Heart left ventricle (tissue), 16 donors: ENCODE measurements around the gene EML1. TPM values are rescaled to one million over a fixed set of nuclear protein-coding genes. Genes with fewer than 3 reads are reported as not detected.

ENCODE experiments used
- ATAC-seq, 4 donors: fragments of 200-7000 bp; cut with Tn5 transposase; one replicate each; pipeline ENCODE4 v1.9.1; 2020 to 2022; ENCODE audit warnings: moderate library complexity in 4 of 4, mild to moderate bottlenecking in 3 of 4, moderate number of reproducible peaks in 1 of 4
- DNase-seq, 5 donors: peaks; one replicate each; pipeline ENCODE4 v3.0.0-alpha.2; 2020
- H3K27ac ChIP-seq, 12 donors: fragments of 200-600 bp; sonication (generic) in 4 of 12; one replicate each; pipeline versions ENCODE4 v1.5.0 to v1.8.0; 2016 to 2022; ENCODE audit warnings: mild to moderate bottlenecking in 2 of 12
- H3K27me3 ChIP-seq, 9 donors: fragments of 200-600 bp; sonication (generic) in 2 of 9; one replicate each; pipeline versions ENCODE4 v1.5.1 to v1.8.0; 2016 to 2022; ENCODE audit warnings: mild to moderate bottlenecking in 3 of 9
- H3K36me3 ChIP-seq, 9 donors: fragments of 200-600 bp; sonication (generic) in 2 of 9; one replicate each; pipeline versions ENCODE4 v1.5.0 to v1.8.0; 2018 to 2022; ENCODE audit warnings: mild to moderate bottlenecking in 2 of 9
- H3K4me1 ChIP-seq, 12 donors: fragments of 200-600 bp; sonication (generic) in 4 of 12; one replicate each; pipeline versions ENCODE4 v1.5.0 to v1.8.0; 2016 to 2022; ENCODE audit warnings: mild to moderate bottlenecking in 3 of 12
- H3K4me3 ChIP-seq, 12 donors: fragments of 200-600 bp; sonication (generic) in 4 of 12; one replicate each; pipeline versions ENCODE4 v1.5.0 to v1.8.0; 2017 to 2022; ENCODE audit warnings: mild to moderate bottlenecking in 9 of 12, moderate library complexity in 4 of 12
- H3K9me3 ChIP-seq, 12 donors: fragments of 200-600 bp; sonication (generic) in 4 of 12; one replicate each; pipeline versions ENCODE4 v1.5.0 to v1.8.0; 2016 to 2022; ENCODE audit warnings: mild to moderate bottlenecking in 1 of 12
- CTCF ChIP-seq, 12 donors: fragments of 200-600 bp; sonication (generic) in 4 of 12; IDR thresholded peaks; one replicate each; pipeline versions ENCODE4 v1.5.0 to v1.8.0; 2018 to 2022; ENCODE audit warnings: antibody characterized with exemption in 12 of 12, mild to moderate bottlenecking in 5 of 12
- POLR2A ChIP-seq, 2 donors: fragments of 450-650 bp; IDR thresholded peaks; one replicate each; pipeline ENCODE4 v1.6.1; 2017; ENCODE audit warnings: antibody characterized with exemption in 2 of 2, mild to moderate bottlenecking in 2 of 2, moderate library complexity in 2 of 2
- WGBS, 4 donors: extraction: QIAGEN DNeasy Blood & Tissue Kit in 2 of 4; methylation state at CpG; one replicate each; pipeline versions ENCODE4 v1.1.5 to v1.1.7; 2013 to 2018; 5-methylcytosine and 5-hydroxymethylcytosine counted together
- intact Hi-C, 10 donors: fragments of 100-400 bp; cut with DNase I; formaldehyde crosslinking; loops; one replicate each; pipeline versions ENCODE4 v1.11.1 to v1.14.2; 2022
- polyA plus RNA-seq, 2 donors: library from polyadenylated mRNA; stranded (reverse); fragments of 200-250 nt; gene quantifications; one replicate each; pipeline ENCODE4 v1.2.3, GENCODE V29; 2013
- total RNA-seq, 9 donors: library from RNA; depleted of rRNA in 2 of 9; stranded (reverse); fragments of >200 nt in 2 of 9; fragmentation: NEBNext Ultra II Directional in 3 of 9; extraction: Animal tissue kit (Norgen Biotek cat#: 25700) in 3 of 9; gene quantifications; one replicate each; pipeline versions ENCODE4 v1.1.0 to v1.2.4, GENCODE V29; 2016 to 2023
- donor health status: ischemic (EF 13 %, LVEDD 7.1; RV severe dilation, severe dysfunction).
- donor health status: healthy with polysubstance abuse.
- donor health status: DM: no; HTN: yes; CAD: no.
- donor health status: DM: no; HTN: no; CAD: no.
- donor health status: ischemic (EF 25% LVEDD 6.9; RV normal size, moderate dysfunction).
- donor health status: ischemic (EF 25% LVEDD 5.7; RV mildly dilated, moderate dysfunction).
- donor health status: healthy.
- donor health status: DM: yes; HTN: yes; CAD: no.
- donor health status: ischemic (EF 35%, LVEDD 5.7; RV mildly dilated, moderate dysfunction).
- donor health status: nonischemic (EF 11% LVEDD 7.7; RV severe dilation, severe dysfunction).
- donor health status: DM: yes; HTN: yes; CAD: no.
- donor health status: PGD.
- donor health status: ischemic (EF 29% LVEDD 5.4; RV normal size, mild dysfunction).
- donor health status: nonischemic (EF 23%, LVEDD 6.1; RV moderate dilation, normal function).

Gene EML1
- total and polyA plus RNA-seq, 11 donors = 7.4 to 49.7 (median 39.3) TPM

- DNase-seq = no peak
- H3K27me3 ChIP-seq = no peaks in the 10 kb centered on the region
- H3K4me1 ChIP-seq = peaks cover 0 to 16% (median 4%) of the 10 kb centered on the region in 12 donors
- no peak for TF ChIP-seq POLR2A (IDR thresholded peaks at IDR 0.05)
- TF ChIP-seq CTCF (IDR thresholded peaks at IDR 0.05) = no peak
- intact Hi-C loops = loop anchor here in 6 of 10 donors (5.0 to 10.0 kb wide), 6 partner anchors 69 to 366 kb away; partner anchors contain the start of gene EML1 (in 5 of the 6)
- WGBS, 4 donors = 88 to 91% (median 91%) methylated on average over 13 of the region's 13 CpGs
- H3K27ac ChIP-seq = peak overlapping the region in 3 of 12 donors; percentile 20 to 67 (median 24)
- ATAC-seq = no peak
- no peak overlapping the region for H3K4me3 ChIP-seq
- peaks cover 0 to 33% (median 7%) of the 10 kb centered on the region in 9 donors for H3K36me3 ChIP-seq
- H3K9me3 ChIP-seq = no peaks in the 10 kb centered on the region
Measured at GRCh38 chr14:99880651-99881420, 87.6 kb downstream of the EML1 start.

DNA sequence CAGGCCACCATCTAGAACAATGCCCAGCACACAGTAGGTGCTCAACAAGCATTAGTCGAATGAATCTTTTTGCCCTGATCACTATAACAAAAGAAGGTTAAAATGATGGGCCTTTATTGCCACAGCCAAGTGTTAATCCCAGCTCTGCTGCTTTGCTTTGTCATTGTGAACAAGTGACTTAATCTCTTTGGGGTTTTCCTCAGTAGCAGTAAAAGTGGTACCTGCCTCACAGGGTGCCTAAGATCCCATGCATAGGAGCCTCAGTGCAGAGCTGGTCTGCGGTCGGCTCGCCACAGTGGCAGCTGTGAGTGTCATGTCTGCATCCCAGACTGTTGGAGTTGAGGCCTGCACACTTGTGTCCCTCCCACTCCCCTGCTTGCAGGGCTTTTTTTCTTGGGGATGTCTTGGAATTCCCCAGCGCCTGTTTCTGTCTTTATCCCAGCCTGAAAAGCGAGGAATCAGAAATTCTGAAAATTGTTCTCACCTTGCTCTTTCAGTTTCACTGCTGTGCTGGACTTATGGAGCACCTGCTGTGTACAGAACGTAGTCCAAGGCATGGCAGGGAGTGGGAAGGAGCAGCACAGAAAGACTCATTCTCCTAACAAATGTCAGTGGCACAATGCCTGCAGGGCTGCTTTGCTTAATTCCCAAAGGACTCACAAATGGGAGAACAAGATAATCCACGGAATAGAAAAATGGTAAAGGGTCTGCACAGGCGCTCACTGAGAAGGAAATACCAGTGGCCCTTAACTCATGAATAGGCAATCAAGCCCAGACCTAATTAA is 90.8 kb downstream of the EML1 start:
- DNase-seq (no peak), ATAC-seq (no peak)
- Histone ChIP-seq H3K4me1 (peaks cover 0 to 13% (median 2%) of the 10 kb centered on the region in 12 donors), H3K9me3 (no peaks in the 10 kb centered on the region), H3K27me3 (no peaks in the 10 kb centered on the region), H3K27ac (no peak overlapping the region), H3K36me3 (peaks cover 0 to 29% (median 0%) of the 10 kb centered on the region in 9 donors), H3K4me3 (no peak overlapping the region)
- intact Hi-C loops = loop anchor here (2.0 to 10.0 kb wide), 10 partner anchors 72 to 369 kb away; partner anchors contain the start of gene EML1 (in 6 of the 10)
- 91 to 92% (median 92%) methylated on average over 9 of the region's 9 CpGs for WGBS, 4 donors
- no peak for TF ChIP-seq CTCF (IDR thresholded peaks at IDR 0.05)
- no peak for TF ChIP-seq POLR2A (IDR thresholded peaks at IDR 0.05)

- 56 to 63% (median 58%) methylated on average over 7 of the region's 7 CpGs for WGBS, 4 donors
- ATAC-seq (peak; percentile 48 to 75 (median 68)), DNase-seq (no peak)
- Histone ChIP-seq H3K27ac (no peak overlapping the region), H3K4me3 (no peak overlapping the region), H3K27me3 (no peaks in the 10 kb centered on the region), H3K4me1 (peaks cover 0 to 6% (median 0%) of the 10 kb centered on the region in 12 donors), H3K36me3 (peaks cover 0 to 24% (median 0%) of the 10 kb centered on the region in 9 donors), H3K9me3 (no peaks in the 10 kb centered on the region)
- intact Hi-C loops = loop anchor here (1.0 to 10.0 kb wide), 14 partner anchors 73 to 370 kb away; partner anchors contain the start of genes EML1 (in 6 of the 10) and CYP46A1 (in 3 of the 10)
- TF ChIP-seq POLR2A (IDR thresholded peaks at IDR 0.05) (no peak), CTCF (IDR thresholded peaks at IDR 0.05) (peak; percentile 68 to 89 (median 82))
Measured at GRCh38 chr14:99884834-99885648, 91.8 kb downstream of the EML1 start.
